Ovary (tissue), 3 donors: ENCODE measurements around the gene SLC6A18.

ENCODE experiments used
- CTCF ChIP-seq, 3 donors: fragments of 450-650 bp in 2 of 3; fragments of 200-600 bp in 1 of 3; IDR thresholded peaks; one replicate each; pipeline versions ENCODE4 v1.5.1 to v1.8.0; 2016 to 2022; ENCODE audit warnings: antibody characterized with exemption in 3 of 3, mild to moderate bottlenecking in 1 of 3
- POLR2A ChIP-seq: fragments of 450-650 bp; IDR thresholded peaks from one replicate; pipeline ENCODE4 v1.6.1; 2017; ENCODE audit warnings: antibody characterized with exemption, mild to moderate bottlenecking, moderate library complexity
- donor health status: DM: no; HTN: no; CAD: no.

GRCh38 chr5:1208221-1208742 is 16.9 kb upstream of the SLC6A18 start:
- TF ChIP-seq POLR2A (no peak), CTCF (IDR thresholded peaks at IDR 0.05) (no peak)
